HFFc6 (cell line): Measurements from ENCODE around the gene GLRA3. TPM values are rescaled to one million over a fixed set of nuclear protein-coding genes. Genes with fewer than 3 reads are reported as not detected.
"Not testable (repeated sequence)": the region's sequence is repeated elsewhere in the genome, so short reads cannot be mapped to it uniquely, and the experiment has no call there.

Experiments used
- DNase-seq: peaks from one replicate; pipeline ENCODE4 v3.0.0-alpha.2; 2018
- H3K27ac Mint-ChIP-seq: 2 replicates; pipeline ENCODE4 v1.8.0; 2020; ENCODE audit warnings: mild to moderate bottlenecking, mixed read lengths
- H3K27me3 Mint-ChIP-seq: 2 replicates; pipeline ENCODE4 v1.8.0; 2021; ENCODE audit warnings: mild to moderate bottlenecking, moderate library complexity, mixed read lengths; ENCODE audit not compliant: insufficient read depth
- H3K36me3 Mint-ChIP-seq: 2 replicates; pipeline ENCODE4 v1.8.0; 2021; ENCODE audit warnings: low read depth, mixed read lengths
- H3K4me1 Mint-ChIP-seq: 2 replicates; pipeline ENCODE4 v1.8.0; 2020; ENCODE audit warnings: low read depth, mixed read lengths
- H3K4me3 Mint-ChIP-seq: 2 replicates; pipeline ENCODE4 v1.8.0; 2020; ENCODE audit warnings: mild to moderate bottlenecking, moderate library complexity, mixed read lengths
- H3K9me3 Mint-ChIP-seq: 2 replicates; pipeline ENCODE4 v1.8.0; 2020; ENCODE audit warnings: mild to moderate bottlenecking, mixed read lengths
- CTCF ChIP-seq: fragments of 200-600 bp; sonication (generic); IDR thresholded peaks from 2 replicates; pipeline ENCODE4 v1.5.0; 2021; ENCODE audit warnings: antibody characterized with exemption, mild to moderate bottlenecking
- long read RNA-seq: library from polyadenylated mRNA; unstranded; transcript quantifications from one replicate; pipeline ENCODE4 v2.0.0, GENCODE V29; 2019
- total RNA-seq, 6 experiments: library from RNA; stranded (reverse); fragmentation: NEBNext Ultra II Directional; extraction: Animal tissue kit (Norgen Biotek cat#: 25700); gene quantifications; 2 replicates in 1 of 6; 3 replicates in 5 of 6; pipeline ENCODE4 v1.2.3, GENCODE V29; 2021

Gene GLRA3
- total RNA-seq = not detected
- long read RNA-seq = 0 reads

GRCh38 chr4:174828845-174829701 lies at the start of gene GLRA3:
TSS of gene GLRA3 (minus strand) at chr4:174829247. CDS start at chr4:174828811, 436 bp downstream.
- H3K4me3 Mint-ChIP-seq = peak within 1 kb of the TSS; percentile 28; the same call in 1 of the 2 replicates
- H3K9me3 Mint-ChIP-seq = peaks cover 20% of the 10 kb centered on the region
- H3K27me3 Mint-ChIP-seq = no peaks in the 10 kb centered on the region
- DNase-seq = no peak
- no peak within 1 kb of the TSS for H3K27ac Mint-ChIP-seq
- H3K36me3 Mint-ChIP-seq = no peaks in the 10 kb centered on the region
- TF ChIP-seq CTCF = no peak
- no peaks in the 10 kb centered on the region for H3K4me1 Mint-ChIP-seq

- no peak for TF ChIP-seq CTCF
- Mint-ChIP-seq H3K4me1 (no peaks in the 10 kb centered on the region), H3K4me3 (no peak overlapping the region), H3K9me3 (peaks cover 24% of the 10 kb centered on the region), H3K27me3 (no peaks in the 10 kb centered on the region; the same call in 1 of the 2 replicates), H3K27ac (no peak overlapping the region), H3K36me3 (peaks cover 5% of the 10 kb centered on the region; the same call in 1 of the 2 replicates)
- DNase-seq = no peak
These were observed 45.9 kb upstream of the GLRA3 start for GRCh38 chr4:174874898-174875297.

- H3K36me3 Mint-ChIP-seq = peaks cover 5% of the 10 kb centered on the region; the same call in 1 of the 2 replicates
- peaks cover 25% of the 10 kb centered on the region for H3K9me3 Mint-ChIP-seq
- H3K27ac Mint-ChIP-seq = no peak overlapping the region
- no peaks in the 10 kb centered on the region for H3K4me1 Mint-ChIP-seq
- no peaks in the 10 kb centered on the region; the same call in 1 of the 2 replicates for H3K27me3 Mint-ChIP-seq
- no peak for DNase-seq
- H3K4me3 Mint-ChIP-seq = no peak overlapping the region
- TF ChIP-seq CTCF = no peak
These were observed 44.9 kb upstream of the GLRA3 start for GRCh38 chr4:174873931-174874330.

GRCh38 chr4:174873146-174873545 lies 44.1 kb upstream of the GLRA3 start:
- H3K4me1 Mint-ChIP-seq, H3K4me3 Mint-ChIP-seq, H3K27ac Mint-ChIP-seq, H3K36me3 Mint-ChIP-seq, DNase-seq, H3K27me3 Mint-ChIP-seq: not testable (repeated sequence)
- peaks cover 33% of the 10 kb centered on the region for H3K9me3 Mint-ChIP-seq

- Mint-ChIP-seq H3K9me3 (peaks cover 27% of the 10 kb centered on the region), H3K27me3 (no peaks in the 10 kb centered on the region; the same call in 1 of the 2 replicates), H3K36me3 (no peaks in the 10 kb centered on the region), H3K4me3 (no peak overlapping the region), H3K4me1 (no peaks in the 10 kb centered on the region), H3K27ac (no peak overlapping the region)
- no peak for TF ChIP-seq CTCF
- DNase-seq = no peak
These were observed 42.4 kb upstream of the GLRA3 start for GRCh38 chr4:174871407-174871806.

GRCh38 chr4:174870311-174870710 lies 41.3 kb upstream of the GLRA3 start:
- no peaks in the 10 kb centered on the region; the same call in 1 of the 2 replicates for H3K27me3 Mint-ChIP-seq
- H3K36me3 Mint-ChIP-seq = no peaks in the 10 kb centered on the region
- H3K9me3 Mint-ChIP-seq = peaks cover 22% of the 10 kb centered on the region
- H3K4me3 Mint-ChIP-seq = no peak overlapping the region
- H3K27ac Mint-ChIP-seq = no peak overlapping the region
- H3K4me1 Mint-ChIP-seq = no peaks in the 10 kb centered on the region
- DNase-seq = no peak
- TF ChIP-seq CTCF = no peak
